ENCODE data around the gene UNC79. TPM values are rescaled to one million over a fixed set of nuclear protein-coding genes. Genes with fewer than 3 reads are reported as not detected.
"Not testable (repeated sequence)": the region's sequence is repeated elsewhere in the genome, so short reads cannot be mapped to it uniquely, and the experiment has no call there.

UNC79 gene
- total and polyA plus RNA-seq, 2 experiments from 2014 or later = 0.04 TPM; not detected in 1

DNA sequence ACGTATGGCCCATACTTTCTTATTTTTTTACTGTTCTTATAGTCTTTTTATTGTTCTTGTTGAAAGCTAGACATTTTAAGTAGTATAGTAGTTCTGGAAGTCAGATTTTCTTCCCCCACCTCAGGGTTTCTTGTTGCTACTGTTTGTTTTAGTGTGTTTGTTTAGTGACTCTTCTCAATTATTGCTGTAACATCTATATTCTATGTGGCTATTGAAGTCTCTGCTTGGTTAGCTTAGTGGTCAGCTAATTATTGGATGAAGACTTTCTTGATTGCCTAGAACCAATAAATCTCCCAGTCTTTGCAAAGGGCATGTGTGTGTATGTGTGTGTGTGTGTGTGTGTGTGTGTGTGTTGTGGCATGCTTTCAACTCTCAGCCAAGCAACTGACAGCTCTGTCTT is 34.3 kb upstream of the UNC79 start:
- no peaks in the 10 kb centered on the region for H3K9me2 ChIP-seq (ENCODE audit: insufficient read depth)
- DNase-seq = no peak
- H3K4me2 ChIP-seq (ENCODE audit: unreplicated experiment) = no peak overlapping the region
- H3K4me1 ChIP-seq (ENCODE audit: insufficient read depth) = no peaks in the 10 kb centered on the region
- TF ChIP-seq EZH2 (IDR thresholded peaks at IDR 0.05; ENCODE audit: insufficient read depth, poor library complexity, severe bottlenecking) = no peak
- no peak for TF ChIP-seq EZH2phosphoT487 (IDR thresholded peaks at IDR 0.05; ENCODE audit: insufficient read depth, low read depth)
- H3K27me3 ChIP-seq (replicated peaks; ENCODE audit: insufficient read depth) = no peaks in the 10 kb centered on the region
- no peaks in the 10 kb centered on the region for H3K79me2 ChIP-seq (ENCODE audit: insufficient read depth)
- no peaks in the 10 kb centered on the region for H3K36me3 ChIP-seq (ENCODE audit: low read depth)
- no peaks in the 10 kb centered on the region for H4K20me1 ChIP-seq (ENCODE audit: insufficient read depth)
- in situ Hi-C loops (cut with MboI) = no loop called here
- no peak overlapping the region for H3K4me3 ChIP-seq
- no peak overlapping the region for H3K27ac ChIP-seq
- no peaks in the 10 kb centered on the region for H3K9me3 ChIP-seq (ENCODE audit: low read depth)
- no peak overlapping the region for H3K9ac ChIP-seq
- H3F3A ChIP-seq (ENCODE audit: insufficient read depth) = no peaks in the 10 kb centered on the region
- WGBS, 2 experiments (ENCODE audit: low coverage in 1 of 2, low lambda C conversion rate in 2 of 2, missing lambda C conversion rate in 2 of 2) = 24 to 33% methylated on average over 1 of the region's 1 CpG
- no peak overlapping the region for H2AFZ ChIP-seq

GRCh38 chr14:93398491-93398890 is 32.2 kb upstream of the UNC79 start:
- H3K79me2 ChIP-seq (ENCODE audit: insufficient read depth) = no peaks in the 10 kb centered on the region
- no peaks in the 10 kb centered on the region for H3K9me3 ChIP-seq (ENCODE audit: low read depth)
- no peaks in the 10 kb centered on the region for H3K9me2 ChIP-seq (ENCODE audit: insufficient read depth)
- TF ChIP-seq EZH2 (IDR thresholded peaks at IDR 0.05; ENCODE audit: insufficient read depth, poor library complexity, severe bottlenecking) (no peak), EZH2phosphoT487 (IDR thresholded peaks at IDR 0.05; ENCODE audit: insufficient read depth, low read depth) (no peak)
- H3K27ac ChIP-seq = no peak overlapping the region
- H3K9ac ChIP-seq = no peak overlapping the region
- H2AFZ ChIP-seq = no peak overlapping the region
- in situ Hi-C loops (cut with MboI) = no loop called here
- H3K27me3 ChIP-seq (replicated peaks; ENCODE audit: insufficient read depth) = no peaks in the 10 kb centered on the region
- H3K36me3 ChIP-seq (ENCODE audit: low read depth) = no peaks in the 10 kb centered on the region
- no peak overlapping the region for H3K4me2 ChIP-seq (ENCODE audit: unreplicated experiment)
- no peaks in the 10 kb centered on the region for H3F3A ChIP-seq (ENCODE audit: insufficient read depth)
- DNase-seq = no peak
- H3K4me1 ChIP-seq (ENCODE audit: insufficient read depth) = no peaks in the 10 kb centered on the region
- H3K4me3 ChIP-seq = no peak overlapping the region
- H4K20me1 ChIP-seq (ENCODE audit: insufficient read depth) = no peaks in the 10 kb centered on the region

DNA sequence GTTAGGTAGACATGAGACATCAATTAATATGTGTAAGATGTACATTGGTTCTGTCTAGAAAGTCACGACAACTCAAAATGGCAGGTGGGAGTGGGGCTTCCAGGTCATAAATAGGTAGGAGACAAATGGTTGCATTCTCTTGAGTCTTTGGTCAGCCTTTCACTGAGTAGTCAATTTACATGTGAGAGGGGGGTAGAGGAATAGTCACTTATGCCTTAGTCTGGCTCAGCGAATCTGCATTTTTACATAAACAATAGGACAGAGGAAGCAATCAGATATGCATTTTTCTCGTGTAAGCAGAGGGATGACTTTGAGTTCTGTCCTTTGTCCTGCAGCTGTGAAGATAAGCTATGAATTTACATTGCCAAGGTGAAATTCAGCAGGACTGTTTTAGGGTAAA is 27.8 kb upstream of the UNC79 start:
- Histone ChIP-seq H4K20me1 (ENCODE audit: insufficient read depth) (no peaks in the 10 kb centered on the region), H3K36me3 (ENCODE audit: low read depth) (no peaks in the 10 kb centered on the region), H2AFZ (no peak overlapping the region), H3K9me3 (ENCODE audit: low read depth) (no peaks in the 10 kb centered on the region), H3K27ac (no peak overlapping the region), H3K27me3 (replicated peaks; ENCODE audit: insufficient read depth) (no peaks in the 10 kb centered on the region), H3K79me2 (ENCODE audit: insufficient read depth) (no peaks in the 10 kb centered on the region), H3K4me1 (ENCODE audit: insufficient read depth) (no peaks in the 10 kb centered on the region), H3K4me3 (no peak overlapping the region), H3K9me2 (ENCODE audit: insufficient read depth) (no peaks in the 10 kb centered on the region), H3F3A (ENCODE audit: insufficient read depth) (no peaks in the 10 kb centered on the region), H3K4me2 (ENCODE audit: unreplicated experiment) (no peak overlapping the region), H3K9ac (no peak overlapping the region)
- in situ Hi-C loops (cut with MboI) = no loop called here
- 39 to 49% methylated on average over 3 of the region's 3 CpGs for WGBS, 2 experiments (ENCODE audit: low coverage in 1 of 2, low lambda C conversion rate in 2 of 2, missing lambda C conversion rate in 2 of 2)
- DNase-seq = no peak
- TF ChIP-seq EZH2phosphoT487 (IDR thresholded peaks at IDR 0.05; ENCODE audit: insufficient read depth, low read depth) (no peak), EZH2 (IDR thresholded peaks at IDR 0.05; ENCODE audit: insufficient read depth, poor library complexity, severe bottlenecking) (no peak)

DNA sequence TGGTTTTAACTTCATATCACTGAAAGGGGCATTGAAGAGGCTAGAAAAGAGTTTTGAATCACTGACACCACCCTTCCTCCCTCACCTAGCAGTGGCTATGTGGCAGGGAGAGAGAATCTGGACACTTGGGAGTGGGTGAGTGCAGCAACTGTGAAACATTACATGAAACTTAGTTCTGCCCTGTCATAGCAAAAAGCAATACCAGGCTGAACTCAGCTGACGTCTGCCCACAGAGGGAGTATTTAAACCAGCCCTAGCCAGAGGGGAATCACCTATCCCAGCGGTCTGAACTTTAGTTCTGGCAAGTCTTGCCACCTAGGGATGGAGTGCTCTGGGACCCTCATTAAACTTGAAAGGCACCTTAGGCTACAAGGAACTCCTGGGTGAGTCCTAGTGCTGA is 20.7 kb upstream of the UNC79 start:
- WGBS, 2 experiments (ENCODE audit: low coverage in 1 of 2, low lambda C conversion rate in 2 of 2, missing lambda C conversion rate in 2 of 2) = 3 to 8% methylated on average over 2 of the region's 2 CpGs
- Histone ChIP-seq H3K4me3 (no peak overlapping the region), H3K4me2 (ENCODE audit: unreplicated experiment) (no peak overlapping the region), H3K27me3 (replicated peaks; ENCODE audit: insufficient read depth) (no peaks in the 10 kb centered on the region), H3K79me2 (ENCODE audit: insufficient read depth) (no peaks in the 10 kb centered on the region), H3F3A (ENCODE audit: insufficient read depth) (no peaks in the 10 kb centered on the region), H3K9ac (no peak overlapping the region), H3K27ac (no peak overlapping the region), H3K9me2 (ENCODE audit: insufficient read depth) (no peaks in the 10 kb centered on the region), H4K20me1 (ENCODE audit: insufficient read depth) (no peaks in the 10 kb centered on the region), H2AFZ (no peak overlapping the region), H3K36me3 (ENCODE audit: low read depth) (no peaks in the 10 kb centered on the region), H3K4me1 (ENCODE audit: insufficient read depth) (no peaks in the 10 kb centered on the region), H3K9me3 (ENCODE audit: low read depth) (no peaks in the 10 kb centered on the region)
- in situ Hi-C loops (cut with MboI) = no loop called here
- no peak for DNase-seq
- no peak for TF ChIP-seq EZH2 (IDR thresholded peaks at IDR 0.05; ENCODE audit: insufficient read depth, poor library complexity, severe bottlenecking)
- no peak for TF ChIP-seq EZH2phosphoT487 (IDR thresholded peaks at IDR 0.05; ENCODE audit: insufficient read depth, low read depth)

GRCh38 chr14:93410893-93411292 is 19.8 kb upstream of the UNC79 start:
- in situ Hi-C loops (cut with MboI) = no loop called here
- Histone ChIP-seq H3K4me1 (ENCODE audit: insufficient read depth) (no peaks in the 10 kb centered on the region), H3F3A (ENCODE audit: insufficient read depth) (no peaks in the 10 kb centered on the region), H3K27ac (no peak overlapping the region), H3K27me3 (replicated peaks; ENCODE audit: insufficient read depth) (no peaks in the 10 kb centered on the region), H3K36me3 (ENCODE audit: low read depth) (no peaks in the 10 kb centered on the region), H3K4me3 (no peak overlapping the region), H3K9me2 (ENCODE audit: insufficient read depth) (no peaks in the 10 kb centered on the region), H3K79me2 (ENCODE audit: insufficient read depth) (no peaks in the 10 kb centered on the region), H2AFZ (no peak overlapping the region), H3K9me3 (ENCODE audit: low read depth) (no peaks in the 10 kb centered on the region), H3K4me2 (ENCODE audit: unreplicated experiment) (no peak overlapping the region), H4K20me1 (ENCODE audit: insufficient read depth) (no peaks in the 10 kb centered on the region), H3K9ac (no peak overlapping the region)
- WGBS, 2 experiments (ENCODE audit: low coverage in 1 of 2, low lambda C conversion rate in 2 of 2, missing lambda C conversion rate in 2 of 2) = 9 to 15% methylated on average over 3 of the region's 3 CpGs
- no peak for DNase-seq
- TF ChIP-seq EZH2 (IDR thresholded peaks at IDR 0.05; ENCODE audit: insufficient read depth, poor library complexity, severe bottlenecking) = no peak
- TF ChIP-seq EZH2phosphoT487 (IDR thresholded peaks at IDR 0.05; ENCODE audit: insufficient read depth, low read depth) = no peak

GRCh38 chr14:93425136-93425535 is 5.6 kb upstream of the UNC79 start:
- H3K9me3 ChIP-seq (ENCODE audit: low read depth); H3K4me2 ChIP-seq (ENCODE audit: unreplicated experiment); H3K36me3 ChIP-seq (ENCODE audit: low read depth); H4K20me1 ChIP-seq (ENCODE audit: insufficient read depth); H3K9ac ChIP-seq; in situ Hi-C loops (cut with MboI); H3K4me3 ChIP-seq; DNase-seq; H3F3A ChIP-seq (ENCODE audit: insufficient read depth); H2AFZ ChIP-seq; H3K4me1 ChIP-seq (ENCODE audit: insufficient read depth); H3K79me2 ChIP-seq (ENCODE audit: insufficient read depth); H3K27ac ChIP-seq; H3K27me3 ChIP-seq (replicated peaks; ENCODE audit: insufficient read depth); H3K9me2 ChIP-seq (ENCODE audit: insufficient read depth): not testable (repeated sequence)
- WGBS, 2 experiments (ENCODE audit: low coverage in 1 of 2, low lambda C conversion rate in 2 of 2, missing lambda C conversion rate in 2 of 2) = 14 to 48% methylated on average over 1 of the region's 1 CpG
